Frontal cortex (tissue), 4 donors: ENCODE measurements around the gene SARS2. TPM values are rescaled to one million over a fixed set of nuclear protein-coding genes. Genes with fewer than 3 reads are reported as not detected.
A peak's percentile ranks its signal among the peaks of the same experiment; 100 is the strongest.
"Not testable (repeated sequence)": the region's sequence is repeated elsewhere in the genome, so short reads cannot be mapped to it uniquely, and the experiment has no call there.

Experiments
- DNase-seq, 2 donors: peaks; one replicate each; pipeline ENCODE4 v3.0.0; 2012; ENCODE audit warnings: low spot score in 2 of 2
- FAIRE-seq: peaks from 2 replicates; lab custom pipeline; 2012; peaks lifted over from hg19 to GRCh38; lab: Jason Lieb, UNC
- total RNA-seq: library from RNA; depleted of rRNA; stranded (reverse); fragments of >200 nt; gene quantifications from one replicate; pipeline ENCODE4 v1.2.3, GENCODE V29; 2014
- donor health status: control.
- donor health status: control.
- donor health status: control.

Gene SARS2
- total RNA-seq, 1 donor from 2014 or later = 6.9 TPM

- FAIRE-seq = no peak
- DNase-seq = peak in 1 of 2 donors; percentile 61
Measured at GRCh38 chr19:38900202-38900629, 30.3 kb downstream of the SARS2 start.

- peak; percentile 96 for FAIRE-seq
- DNase-seq = peak; percentile 98 to 99
Measured at GRCh38 chr19:38899447-38900201, 30.9 kb downstream of the SARS2 start, which contains the start of the genes NFKBIB and SIRT2. Gene NFKBIB (plus strand): TSS chr19:38899969. CDS start chr19:38900033, 64 bp downstream. Gene SIRT2 (minus strand): TSS chr19:38899618. CDS start chr19:38899521, 97 bp downstream.

DNA sequence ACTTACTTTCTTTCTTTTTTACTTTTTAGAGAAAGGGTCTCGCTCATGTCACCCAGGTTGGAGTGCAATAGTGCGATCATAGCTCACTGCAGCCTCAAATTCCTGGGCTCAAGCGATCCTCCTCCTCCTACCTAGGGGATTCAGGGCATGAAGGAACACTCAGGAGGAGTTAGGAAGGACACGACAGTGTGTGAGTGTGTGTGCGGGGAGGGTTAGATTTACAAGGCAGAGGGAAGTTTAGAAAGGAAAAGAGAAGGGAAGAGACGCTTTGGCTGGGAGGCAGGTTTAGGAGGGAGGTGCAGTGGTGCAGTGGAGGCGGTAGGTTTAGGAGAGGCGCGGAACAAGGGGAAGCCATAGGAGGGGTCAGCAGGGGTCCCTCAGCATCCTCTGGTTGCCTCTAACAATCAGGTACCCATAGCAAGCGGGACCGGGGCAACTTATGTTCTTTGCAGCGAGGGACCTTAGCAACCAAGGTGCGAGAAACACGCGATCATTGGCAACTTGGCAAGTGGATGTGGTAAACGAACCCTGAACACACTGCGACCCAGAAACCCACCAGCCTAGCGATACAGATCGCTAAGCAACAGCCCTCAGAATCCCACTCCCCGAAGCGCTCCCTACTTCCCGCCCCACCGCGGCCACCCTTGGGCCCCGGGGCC, 31.6 kb downstream of the SARS2 start:
- DNase-seq (no peak), FAIRE-seq (no peak)

DNA sequence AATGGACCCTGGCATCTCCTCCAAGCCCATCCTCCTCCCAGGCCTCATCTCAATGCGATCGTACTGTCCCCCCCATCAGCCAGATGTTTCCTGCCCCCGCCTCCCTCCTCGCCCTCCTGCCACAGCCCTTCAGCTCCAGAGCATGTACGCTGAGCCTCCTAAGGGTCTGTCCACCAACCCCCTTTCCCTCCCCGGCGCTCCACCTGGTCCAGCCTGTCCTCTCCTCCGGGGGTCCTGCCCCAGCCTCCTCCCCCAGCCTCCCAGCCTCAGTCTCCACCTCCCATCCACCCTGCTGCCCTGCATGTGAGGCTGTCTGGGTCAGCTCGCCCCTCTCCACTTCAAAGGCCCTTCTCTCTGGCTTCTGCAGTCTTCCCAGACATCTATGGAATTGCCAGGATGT, 35.6 kb downstream of the SARS2 start:
- no peak for DNase-seq
- no peak for FAIRE-seq

DNA sequence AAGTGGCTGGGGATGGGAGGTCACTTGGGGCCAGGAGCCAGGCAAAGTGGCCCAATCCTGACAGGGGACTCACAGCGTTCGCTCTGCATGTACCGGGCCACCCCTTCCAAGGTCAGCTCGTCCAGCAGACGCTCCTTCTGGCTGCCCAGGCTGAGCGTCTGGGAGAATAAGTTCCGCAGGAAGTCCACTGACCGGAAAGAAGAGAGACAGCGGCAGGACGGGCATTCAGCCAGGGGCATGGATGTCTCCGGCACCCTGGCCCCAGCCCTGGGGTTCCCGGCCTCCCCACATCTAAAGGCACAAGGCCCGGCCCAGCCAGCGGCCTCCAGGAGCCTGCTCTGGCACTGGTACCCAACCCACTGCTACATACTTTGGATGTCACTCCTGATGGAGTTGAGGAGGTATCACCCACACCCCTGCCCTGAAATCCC, 37.2 kb downstream of the SARS2 start:
- DNase-seq (no peak), FAIRE-seq (no peak)

GRCh38 chr19:38892841-38893240, 37.7 kb downstream of the SARS2 start:
- DNase-seq (no peak), FAIRE-seq (no peak)

- DNase-seq = peak in 1 of 2 donors; percentile 67
- FAIRE-seq = no peak
Measured at GRCh38 chr19:38891771-38892170, 38.8 kb downstream of the SARS2 start.

GRCh38 chr19:38890686-38891085, 39.9 kb downstream of the SARS2 start:
- DNase-seq (no peak), FAIRE-seq (no peak)

GRCh38 chr19:38889803-38890202, 40.8 kb downstream of the SARS2 start:
- no peak for FAIRE-seq

GRCh38 chr19:38888876-38889275, 41.7 kb downstream of the SARS2 start:
- FAIRE-seq = no peak
- DNase-seq = no peak

More at GRCh38 chr19:38889803-38890202, 40.8 kb downstream of the SARS2 start:
- DNase-seq = no peak

DNA sequence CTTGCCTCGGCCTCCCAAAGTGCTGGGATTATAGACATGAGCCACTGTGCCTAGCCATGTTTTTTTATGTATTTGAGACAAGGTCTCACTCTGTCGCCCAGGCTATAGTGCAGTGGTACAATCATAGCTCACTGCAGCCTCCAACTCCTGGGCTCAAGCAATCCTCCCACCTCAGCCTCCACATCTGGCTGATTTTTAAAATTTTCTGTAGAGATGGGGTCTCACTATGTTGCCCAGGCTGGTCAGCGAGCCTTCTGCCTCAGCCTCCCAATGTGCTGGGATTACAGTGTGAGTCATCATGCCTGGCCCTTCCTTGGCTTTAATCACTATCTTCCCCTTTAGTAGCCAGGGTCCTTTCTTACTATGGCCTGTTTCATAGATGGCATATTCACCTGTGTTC, 45.9 kb downstream of the SARS2 start:
- FAIRE-seq, DNase-seq: not testable (repeated sequence)

- no peak for DNase-seq
Measured at GRCh38 chr19:38883286-38883685, 47.3 kb downstream of the SARS2 start.

GRCh38 chr19:38880882-38881609, 49.5 kb downstream of the SARS2 start:
- no peak for FAIRE-seq
- no peak for DNase-seq

More at GRCh38 chr19:38883286-38883685, 47.3 kb downstream of the SARS2 start:
- no peak for FAIRE-seq

DNA sequence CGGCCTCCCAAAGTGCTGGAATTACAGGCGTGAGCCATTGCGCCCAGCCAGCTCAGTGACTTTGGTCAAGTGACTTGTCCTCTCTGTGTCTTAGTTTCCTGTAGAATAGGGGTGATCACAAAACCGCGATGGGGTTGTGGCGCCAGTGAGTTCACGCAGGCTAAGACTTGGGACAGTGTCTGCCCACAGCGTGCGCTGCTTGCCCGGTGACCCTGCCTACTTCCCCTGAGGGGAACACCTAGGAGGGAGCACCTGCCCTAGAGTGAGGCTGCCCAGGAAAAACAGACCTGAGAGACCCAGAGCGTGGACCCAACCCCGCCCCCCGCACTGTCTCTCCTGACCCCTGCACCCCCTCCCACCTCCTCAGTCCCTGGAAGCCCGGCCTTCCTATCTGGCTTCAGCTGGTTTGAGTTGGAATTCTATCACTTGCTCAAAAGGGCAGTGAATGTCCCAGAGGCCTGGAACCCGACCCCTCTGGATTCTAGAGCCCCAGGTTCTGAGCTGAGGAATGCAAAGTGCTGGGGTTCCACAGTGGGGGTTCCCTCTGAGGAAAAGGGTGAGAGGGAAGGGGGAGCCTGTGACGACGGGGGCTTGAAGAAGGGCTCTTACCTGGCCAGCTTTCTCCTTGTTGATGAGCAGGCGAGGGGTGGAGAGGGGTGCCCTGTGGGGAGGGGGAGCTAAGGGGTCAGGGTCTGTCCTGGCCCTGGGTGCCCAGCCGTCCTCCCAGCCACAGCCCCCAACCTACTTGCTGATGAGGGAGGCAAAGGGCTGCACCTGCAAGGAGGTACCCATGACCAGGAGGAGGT, 50.3 kb downstream of the SARS2 start:
- DNase-seq = no peak
- no peak for FAIRE-seq

- DNase-seq (no peak), FAIRE-seq (no peak)
Measured at GRCh38 chr19:38879400-38879751, 51.2 kb downstream of the SARS2 start.

DNA sequence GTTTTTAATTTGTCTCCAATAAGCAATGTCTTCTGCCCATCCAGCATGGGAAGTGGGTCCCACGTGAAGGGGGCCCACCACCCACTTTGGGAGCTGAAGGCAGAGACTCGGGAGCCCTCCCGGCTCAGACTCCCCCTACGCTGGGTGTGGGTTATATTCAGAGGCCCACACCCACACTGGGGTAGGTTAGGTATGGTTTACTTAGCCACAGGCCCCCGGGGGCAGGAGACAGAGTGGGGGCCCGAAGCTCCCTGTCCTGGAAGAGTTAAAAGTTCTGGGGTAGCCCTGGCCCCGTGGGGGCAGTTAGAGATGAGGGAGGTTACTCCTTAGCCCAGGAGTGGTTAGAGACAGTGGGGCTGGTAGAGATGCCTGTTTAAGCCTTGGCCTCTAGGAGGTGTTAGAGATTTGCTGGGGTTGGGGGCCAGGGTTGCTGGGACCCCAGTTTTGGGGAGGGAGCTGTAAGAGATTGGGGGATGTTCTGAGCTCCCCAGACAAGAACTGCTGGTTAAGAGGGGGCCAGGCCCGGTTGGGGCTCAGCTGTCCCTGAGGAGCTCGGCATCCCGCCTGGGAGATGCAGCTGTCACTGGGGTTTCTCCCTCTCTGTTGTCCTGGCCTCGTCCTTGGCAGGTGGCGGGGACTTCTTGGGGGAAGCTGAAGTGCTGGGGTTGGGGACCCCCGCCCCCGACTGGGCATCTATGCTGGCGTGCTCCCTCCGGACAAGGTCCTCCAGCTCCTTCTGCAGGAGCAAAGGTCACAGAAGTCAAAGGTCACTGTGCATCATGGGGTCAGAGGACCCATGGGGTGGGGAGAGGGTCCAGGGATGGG, 51.8 kb downstream of the SARS2 start:
- DNase-seq (no peak), FAIRE-seq (no peak)

- peak in 1 of 2 donors; percentile 18 for DNase-seq
- FAIRE-seq = no peak
Measured at GRCh38 chr19:38877781-38878574, 52.6 kb downstream of the SARS2 start, which contains the start of gene RINL. Gene RINL (minus strand): TSS chr19:38878275. CDS start chr19:38876742, 1,533 bp downstream.
